ENCODE results near the gene IL34.

DNA sequence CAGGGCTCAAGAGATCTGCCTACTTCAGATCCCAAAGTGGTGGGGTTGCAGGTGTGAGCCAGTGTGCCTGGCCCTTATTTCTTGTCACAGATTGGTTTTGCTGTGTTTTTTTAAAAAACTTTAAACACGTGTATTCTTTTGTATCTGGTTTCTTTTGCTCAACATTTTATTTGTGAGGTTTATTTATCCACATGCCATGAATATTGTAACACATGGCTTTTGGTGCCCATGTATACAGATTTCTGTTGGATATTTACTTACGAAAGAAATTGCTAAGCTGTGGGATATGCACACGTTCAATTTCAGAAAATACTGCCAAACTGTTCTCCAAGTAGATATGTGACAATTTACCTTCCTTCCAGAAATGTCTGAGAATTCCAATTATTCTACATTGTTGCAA is 18.7 kb upstream of the IL34 start:
- TF ChIP-seq CTCF (IDR thresholded peaks at IDR 0.05) (no peak), EP300 (IDR thresholded peaks at IDR 0.05; ENCODE audit: low read depth) (no peak)

All from transverse colon (tissue), 3 donors.